WI38 (cell line): Measurements from ENCODE around the gene GALT.
A peak's percentile ranks its signal among the peaks of the same experiment; 100 is the strongest.

ENCODE experiments used
- H3K4me3 ChIP-seq: 2 replicates; pipeline ENCODE4 v1.5.1; 2011; ENCODE audit warnings: low read depth, mild to moderate bottlenecking, control low read depth, low read length
- TF ChIP-seq, protein P1 (sequence below): IDR thresholded peaks from 2 replicates; pipeline ENCODE4 v1.5.1; 2012; ENCODE audit warnings: low read depth, mild to moderate bottlenecking, control low read depth, low read length

Gene GALT

DNA sequence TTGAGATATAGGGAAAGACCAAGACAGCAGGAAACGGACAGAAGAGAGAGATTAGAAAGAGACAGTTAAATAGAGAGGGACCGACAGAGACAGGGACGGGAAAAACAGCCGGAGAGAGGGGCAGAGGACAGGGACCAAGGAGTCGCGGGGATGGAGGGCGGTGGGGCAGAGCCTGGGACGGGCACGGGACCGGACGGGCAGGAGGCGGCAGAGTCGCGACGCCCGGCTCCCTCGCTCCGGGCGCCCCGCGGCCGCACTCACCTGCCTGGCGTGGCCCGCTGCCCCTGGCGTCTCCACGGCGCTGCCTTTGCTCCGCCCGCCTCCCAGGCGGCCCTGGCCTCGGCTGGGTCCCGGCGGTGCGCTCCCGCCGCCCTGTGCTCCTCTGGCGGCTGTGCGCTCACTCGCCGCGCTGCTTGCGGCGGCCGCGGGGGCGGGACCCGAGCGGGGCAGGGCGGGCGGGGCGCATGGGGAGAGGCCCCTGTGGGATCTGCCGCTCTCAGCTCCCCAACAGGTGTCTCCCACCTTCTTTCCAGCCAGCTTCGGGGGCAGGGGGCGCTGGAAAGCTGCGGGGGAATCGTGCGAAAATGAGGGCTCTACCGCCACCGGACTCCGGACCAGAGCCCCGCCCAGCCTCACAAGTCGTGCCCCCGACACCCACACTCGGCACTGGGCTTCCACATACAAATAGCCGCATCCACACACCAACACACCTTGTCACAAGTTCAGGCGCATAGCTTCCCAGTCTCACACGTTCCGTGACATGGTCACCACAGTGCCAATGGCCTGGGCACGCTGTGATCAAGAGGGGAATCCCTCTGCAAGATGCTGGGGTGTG lies 17.6 kb upstream of the GALT start, which contains the start of gene ARID3C:
ARID3C (minus strand) TSS at position 411 of the 835 bp plus-strand sequence. CDS start 1,052 bp downstream, outside the sequence.
- TF ChIP-seq, protein P1, sequence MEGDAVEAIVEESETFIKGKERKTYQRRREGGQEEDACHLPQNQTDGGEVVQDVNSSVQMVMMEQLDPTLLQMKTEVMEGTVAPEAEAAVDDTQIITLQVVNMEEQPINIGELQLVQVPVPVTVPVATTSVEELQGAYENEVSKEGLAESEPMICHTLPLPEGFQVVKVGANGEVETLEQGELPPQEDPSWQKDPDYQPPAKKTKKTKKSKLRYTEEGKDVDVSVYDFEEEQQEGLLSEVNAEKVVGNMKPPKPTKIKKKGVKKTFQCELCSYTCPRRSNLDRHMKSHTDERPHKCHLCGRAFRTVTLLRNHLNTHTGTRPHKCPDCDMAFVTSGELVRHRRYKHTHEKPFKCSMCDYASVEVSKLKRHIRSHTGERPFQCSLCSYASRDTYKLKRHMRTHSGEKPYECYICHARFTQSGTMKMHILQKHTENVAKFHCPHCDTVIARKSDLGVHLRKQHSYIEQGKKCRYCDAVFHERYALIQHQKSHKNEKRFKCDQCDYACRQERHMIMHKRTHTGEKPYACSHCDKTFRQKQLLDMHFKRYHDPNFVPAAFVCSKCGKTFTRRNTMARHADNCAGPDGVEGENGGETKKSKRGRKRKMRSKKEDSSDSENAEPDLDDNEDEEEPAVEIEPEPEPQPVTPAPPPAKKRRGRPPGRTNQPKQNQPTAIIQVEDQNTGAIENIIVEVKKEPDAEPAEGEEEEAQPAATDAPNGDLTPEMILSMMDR: no peak
- peak within 1 kb of the TSS; percentile 29; the same call in 1 of the 2 replicates for H3K4me3 ChIP-seq

DNA sequence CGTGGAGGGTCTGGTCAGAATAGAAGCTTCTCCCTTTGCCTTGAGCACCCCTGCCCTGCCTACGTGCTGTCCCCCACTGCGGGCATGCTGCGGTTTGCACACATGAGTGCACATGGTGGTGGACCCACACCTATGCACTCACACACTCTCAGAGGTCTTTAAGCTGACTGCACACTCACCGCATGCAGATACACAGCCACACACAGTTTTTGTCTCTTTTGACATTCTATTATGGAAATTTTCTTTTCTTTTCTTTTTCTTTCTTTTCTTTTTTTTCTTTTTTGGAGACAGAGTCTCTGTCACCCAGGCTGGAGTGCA lies 17.0 kb upstream of the GALT start:
- no peak overlapping the region for H3K4me3 ChIP-seq

DNA sequence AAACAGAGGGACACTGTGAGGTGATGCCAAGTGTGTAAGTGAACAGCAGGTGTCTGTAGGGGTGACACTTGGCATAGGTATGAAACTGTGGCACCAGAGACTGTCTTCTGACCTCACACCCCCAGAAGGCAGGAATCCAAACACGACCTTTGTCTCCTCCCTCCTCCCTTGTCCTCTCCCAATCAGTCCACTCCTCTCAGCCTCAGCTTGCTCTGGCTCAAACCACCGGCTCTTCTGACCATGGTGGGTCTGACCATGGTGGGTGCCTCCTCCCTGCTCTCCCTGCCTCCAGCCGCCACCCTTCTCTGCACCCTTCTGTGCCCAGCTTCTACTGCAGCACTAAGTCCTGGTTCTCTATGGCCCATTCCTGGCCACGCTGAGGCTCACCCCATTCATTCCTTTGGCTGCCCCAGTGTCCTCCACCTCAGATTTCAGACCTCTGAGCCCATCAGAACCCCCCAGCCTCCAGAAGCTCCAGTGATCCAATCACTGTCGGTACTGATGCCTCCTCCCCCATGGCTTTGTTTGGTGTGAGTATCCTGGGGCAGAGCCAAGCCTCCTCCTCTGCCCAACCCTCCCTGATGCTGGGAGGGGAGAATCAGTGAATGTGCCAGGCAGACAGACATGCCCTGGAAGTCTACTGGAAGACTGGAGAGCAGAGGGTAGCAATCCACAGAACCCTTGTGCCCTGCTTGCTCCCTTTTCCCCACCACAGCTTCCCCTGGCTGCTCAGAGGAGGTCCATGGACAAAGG lies 15.9 kb upstream of the GALT start:
- TF ChIP-seq, protein P1: no peak
- H3K4me3 ChIP-seq: no peak overlapping the region

More for the DNA sequence above, 17.0 kb upstream of the GALT start:
- TF ChIP-seq, protein P1: no peak

DNA sequence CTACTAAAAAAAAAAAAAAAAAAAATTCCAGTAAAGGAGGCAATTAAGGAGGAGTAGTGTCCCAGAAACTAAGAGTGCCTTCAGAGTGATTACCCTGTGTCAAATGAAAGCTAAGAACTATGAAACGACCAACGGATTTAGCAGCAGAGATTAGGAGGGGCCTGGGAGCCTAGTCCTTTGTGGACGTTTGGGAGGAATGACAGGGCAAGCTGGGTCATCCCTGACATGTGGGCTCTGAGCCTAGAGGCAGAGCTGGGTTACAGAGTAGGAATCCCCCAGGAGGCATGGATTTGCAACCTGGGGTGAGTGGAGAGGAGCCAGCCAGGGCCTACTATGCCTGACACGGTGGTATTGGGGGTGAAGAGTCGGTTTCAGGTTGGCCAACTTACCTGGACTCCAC lies 13.3 kb upstream of the GALT start:
- TF ChIP-seq, protein P1: no peak
- no peak overlapping the region for H3K4me3 ChIP-seq

DNA sequence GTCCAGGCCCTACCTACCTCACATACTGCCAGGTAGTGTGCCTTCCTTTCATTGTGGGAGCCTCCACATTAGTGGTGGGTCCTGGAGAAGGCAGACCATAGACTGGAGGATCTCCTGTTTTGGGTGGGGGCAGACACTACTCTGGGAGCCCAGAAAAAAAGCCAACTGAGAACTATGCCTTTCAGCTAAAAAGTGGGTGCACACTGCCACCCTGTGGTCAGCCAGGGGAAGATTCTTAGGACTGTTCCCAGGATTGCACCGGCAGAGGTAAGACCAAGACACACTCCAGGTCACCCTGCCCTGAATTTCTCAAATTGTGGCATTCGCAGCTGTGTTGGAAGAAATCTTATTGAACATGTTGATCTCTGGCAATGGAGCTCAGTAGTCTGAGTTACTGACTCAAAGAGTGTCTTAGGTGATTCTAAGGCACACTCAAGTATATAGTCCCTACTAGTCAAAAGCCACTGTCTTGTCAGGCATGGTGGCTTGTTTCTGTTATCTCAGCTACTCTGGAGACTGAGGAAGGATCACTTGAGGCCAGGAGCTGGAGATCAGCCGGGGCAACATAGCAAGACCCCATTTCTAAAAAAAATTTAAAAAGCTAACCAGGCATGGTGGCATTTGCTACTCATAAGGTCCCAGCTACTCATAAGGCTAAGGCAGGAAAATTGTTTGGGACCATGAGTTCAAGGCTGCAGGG lies 12.5 kb upstream of the GALT start:
- no peak overlapping the region for H3K4me3 ChIP-seq
- TF ChIP-seq, protein P1: peak; percentile 83

DNA sequence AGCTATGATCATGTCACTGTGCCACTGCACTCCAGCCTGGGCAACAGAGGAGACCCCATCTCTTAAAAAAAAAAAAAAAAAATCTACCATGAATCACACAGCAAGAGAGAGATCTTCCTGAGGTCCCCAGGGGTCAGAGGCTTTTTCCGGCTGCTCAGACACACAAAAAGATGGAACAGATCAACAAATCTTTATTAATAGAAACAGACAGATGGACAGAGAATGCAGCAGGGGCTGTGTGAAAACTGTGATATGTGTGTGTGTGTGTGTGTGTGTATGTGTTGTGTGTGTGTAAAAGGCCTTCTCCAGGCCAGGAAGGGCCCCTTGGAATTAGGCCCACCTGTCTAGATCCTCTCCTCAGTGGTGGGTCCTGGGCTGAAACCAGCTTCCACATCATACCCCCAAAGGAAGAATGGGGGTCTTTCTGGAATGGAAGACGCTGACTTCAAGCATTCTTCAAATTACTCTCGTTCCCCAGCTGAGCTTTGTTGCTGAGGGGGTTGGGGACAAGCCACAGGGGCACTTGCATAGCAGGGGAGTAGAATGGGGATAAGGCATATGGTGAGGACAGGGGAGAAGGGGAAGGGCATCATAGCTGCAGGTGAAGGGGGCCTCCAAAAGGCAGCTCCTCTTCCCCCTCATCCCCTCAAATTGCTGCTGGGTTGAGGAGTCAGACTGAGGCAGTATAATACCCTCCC lies 11.8 kb upstream of the GALT start:
- TF ChIP-seq, protein P1: no peak
- no peak overlapping the region for H3K4me3 ChIP-seq
